H1 (cell line): ENCODE data around the gene WDR44. TPM values are rescaled to one million over a fixed set of nuclear protein-coding genes. Genes with fewer than 3 reads are reported as not detected.

Experiments used
- BRCA1 ChIP-seq: IDR thresholded peaks from 2 replicates; pipeline ENCODE4 v1.6.1; 2012; ENCODE audit warnings: low read depth, low read length, improper control_type of control experiment
- CTBP2 ChIP-seq: IDR thresholded peaks from 2 replicates; pipeline ENCODE4 v1.7.0; 2011; ENCODE audit warnings: borderline replicate concordance, mild to moderate bottlenecking, moderate library complexity, mixed read lengths, low read length; ENCODE audit not compliant: insufficient read depth, insufficient read length
- EZH2 ChIP-seq: fragments of 200-600 bp; sonication (generic); IDR thresholded peaks from 2 replicates; pipeline ENCODE4 v1.7.1; 2012; ENCODE audit warnings: low read depth, mild to moderate bottlenecking, moderate library complexity, low read length, inconsistent platforms; ENCODE audit not compliant: severe bottlenecking
- HDAC6 ChIP-seq: IDR thresholded peaks from one replicate; pipeline ENCODE4 v1.7.1; 2012; ENCODE audit warnings: low read depth, mild to moderate bottlenecking, inconsistent platforms, low read length, moderate library complexity
- JUN ChIP-seq: IDR thresholded peaks from 2 replicates; pipeline ENCODE4 v1.6.1; 2011; ENCODE audit warnings: low read depth, mild to moderate bottlenecking, improper control_type of control experiment, low read length
- KDM1A ChIP-seq: fragments of 200-600, 300-600 bp; sonication (generic); IDR thresholded peaks from 2 replicates; pipeline ENCODE4 v1.7.1; 2016; ENCODE audit warnings: mild to moderate bottlenecking, low read length, borderline replicate concordance
- KDM4A ChIP-seq: IDR thresholded peaks from one replicate; pipeline ENCODE4 v1.7.1; 2012; ENCODE audit warnings: low read depth, mild to moderate bottlenecking, moderate library complexity, low read length, inconsistent platforms; ENCODE audit not compliant: severe bottlenecking
- NANOG ChIP-seq: IDR thresholded peaks from 2 replicates; pipeline ENCODE4 v1.6.1; 2011; ENCODE audit warnings: low read length, low read depth, mild to moderate bottlenecking, inconsistent platforms; ENCODE audit not compliant: insufficient read depth, poor library complexity, severe bottlenecking
- NRF1 ChIP-seq: IDR thresholded peaks from 2 replicates; pipeline ENCODE4 v1.6.1; 2011; ENCODE audit warnings: mild to moderate bottlenecking, low read depth, low read length, improper control_type of control experiment
- POLR2A ChIP-seq, 2 experiments: IDR thresholded peaks; 1 replicate in 1 of 2; 2 replicates in 1 of 2; pipeline ENCODE4 v1.6.1; 2011; ENCODE audit warnings: low read depth in 2 of 2, low read length in 2 of 2, mild to moderate bottlenecking in 2 of 2; ENCODE audit errors: control extremely low read depth in 1 of 2
- POLR2AphosphoS5 ChIP-seq: IDR thresholded peaks from 2 replicates; pipeline ENCODE4 v1.6.1; 2011; ENCODE audit warnings: low read depth, low read length
- RNF2 ChIP-seq: fragments of 200-900, 300-1000 bp; sonication (generic); IDR thresholded peaks from 2 replicates; pipeline ENCODE4 v1.7.1; 2016; ENCODE audit warnings: borderline replicate concordance, low read depth, mild to moderate bottlenecking, antibody characterized with exemption, low read length; ENCODE audit not compliant: poor library complexity, severe bottlenecking; ENCODE audit errors: missing control alignments
- SAP30 ChIP-seq: fragments of 300-600 bp; sonication (generic); IDR thresholded peaks from 2 replicates; pipeline ENCODE4 v1.7.1; 2012; ENCODE audit warnings: low read length, moderate library complexity, mild to moderate bottlenecking, inconsistent platforms; ENCODE audit not compliant: insufficient read depth, insufficient replicate concordance
- SIN3A ChIP-seq, 2 experiments: IDR thresholded peaks in 1 of 2; conservative IDR thresholded peaks in 1 of 2; 2 replicates each; pipeline ENCODE4 v1.6.1; 2011 to 2012; ENCODE audit warnings: low read length in 2 of 2, improper control_type of control experiment in 1 of 2, low read depth in 1 of 2, mild to moderate bottlenecking in 1 of 2
- SRF ChIP-seq: IDR thresholded peaks from 2 replicates; pipeline ENCODE4 v1.6.1; 2011; ENCODE audit warnings: mild to moderate bottlenecking, low read depth, low read length, moderate library complexity
- TAF1 ChIP-seq: IDR thresholded peaks from 2 replicates; pipeline ENCODE4 v1.6.1; 2011; ENCODE audit warnings: mild to moderate bottlenecking, low read depth, low read length
- TBP ChIP-seq: IDR thresholded peaks from 2 replicates; pipeline ENCODE4 v1.6.1; 2011; ENCODE audit warnings: low read depth, low read length, improper control_type of control experiment
- TCF12 ChIP-seq: IDR thresholded peaks from 2 replicates; pipeline ENCODE4 v1.6.1; 2011; ENCODE audit warnings: low read depth, mild to moderate bottlenecking, low read length
- polyA plus RNA-seq, 7 experiments: library from polyadenylated mRNA; depleted of rRNA in 3 of 7; stranded (reverse) in 5 of 7; unstranded in 2 of 7; fragments of >200 nt in 5 of 7; fragments of 200-250 nt in 2 of 7; gene quantifications; 1 replicate in 5 of 7; 2 replicates in 1 of 7; 4 replicates in 1 of 7; pipeline versions ENCODE4 v1.2.1 to v1.2.3, GENCODE V29; 2011 to 2013; ENCODE audit warnings: missing spikeins in 2 of 7, mixed read lengths in 2 of 7
- total RNA-seq: library from RNA; stranded (reverse); fragmentation: NEBNext Ultra II Directional; extraction: Animal tissue kit (Norgen Biotek cat#: 25700); gene quantifications from 2 replicates; pipeline ENCODE4 v1.2.1, GENCODE V29; 2021
- TF ChIP-seq, protein P1 (sequence below): IDR thresholded peaks from 2 replicates; pipeline ENCODE4 v1.6.1; 2011; ENCODE audit warnings: low read length, improper control_type of control experiment
- TF ChIP-seq, protein P2 (sequence below): IDR thresholded peaks from 2 replicates; pipeline ENCODE4 v1.6.1; 2012; ENCODE audit warnings: low read length, inconsistent platforms

Gene WDR44
- total and polyA plus RNA-seq, 2 of the 8 experiments (the other 6 are each of a cell fraction or from before 2014, with no cell fraction given) = 5.1 to 17.2 TPM

DNA sequence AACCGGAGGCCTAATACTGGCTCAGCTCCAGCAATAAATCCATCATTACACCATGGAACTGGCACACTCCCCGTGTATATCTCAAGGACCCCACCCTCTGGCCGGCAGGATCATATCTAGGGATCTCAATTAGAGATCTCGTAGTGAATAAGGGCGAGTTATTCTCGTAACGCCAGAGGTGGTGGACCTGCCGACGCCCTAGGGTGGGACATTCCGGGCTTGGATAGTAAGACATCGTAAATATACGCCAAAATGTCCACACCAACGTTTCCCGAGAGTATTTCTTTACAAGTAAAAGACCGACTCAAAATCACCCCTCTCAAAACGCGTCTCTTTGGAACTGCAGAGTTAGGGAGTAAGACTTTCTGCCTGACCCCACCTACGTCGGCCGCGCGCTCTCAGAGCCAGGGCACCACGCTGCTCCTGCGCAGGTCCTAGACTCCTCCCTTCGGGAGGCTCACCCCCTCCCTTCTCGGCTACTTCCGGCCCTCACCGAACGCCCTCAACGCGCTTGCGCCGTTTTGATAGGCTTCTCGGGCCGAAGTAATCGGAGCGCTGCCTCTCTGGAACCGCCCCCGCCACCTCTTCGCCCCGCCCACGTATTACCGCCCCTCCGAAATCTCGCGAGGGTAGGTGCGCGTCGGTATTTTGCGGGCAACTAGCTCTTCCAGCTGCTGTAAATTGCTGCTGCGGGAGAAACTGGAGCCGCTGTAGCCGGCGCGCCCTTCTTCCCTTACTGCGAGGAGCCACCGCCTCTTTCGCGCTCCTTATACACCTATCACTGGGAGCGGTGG is at the start of gene WDR44 (continued):
- TF ChIP-seq TBP (peak; percentile 54; the same call in 1 of the 2 replicates), SRF (no peak), HDAC6 (no peak), NANOG (no peak), EZH2 (no peak), RNF2 (no peak), TCF12 (no peak), NRF1 (peak; percentile 55), BRCA1 (no peak; the same call in 1 of the 2 replicates), KDM4A (no peak), SIN3A (conservative IDR thresholded peaks at IDR 0.05 in 1 of 2, IDR thresholded peaks at IDR 0.05 in 1 of 2; ENCODE audit: low read depth in 1 of 2, low read length in 2 of 2) (0 out of 4 replicates have a peak, but pooled peaks of 1 of the 2 experiments have one; percentile 46), POLR2A (IDR thresholded peaks at IDR 0.05; ENCODE audit: control extremely low read depth in 1 of 2, low read depth in 2 of 2, low read length in 2 of 2) (peak in 1 of 2 experiments; percentile 63; a peak in 1 of 3 replicates), SAP30 (no peak), JUN (no peak), POLR2AphosphoS5 (peak; percentile 44), KDM1A (no peak), CTBP2 (no peak), TAF1 (peak; percentile 70)
- TF ChIP-seq, protein P1, sequence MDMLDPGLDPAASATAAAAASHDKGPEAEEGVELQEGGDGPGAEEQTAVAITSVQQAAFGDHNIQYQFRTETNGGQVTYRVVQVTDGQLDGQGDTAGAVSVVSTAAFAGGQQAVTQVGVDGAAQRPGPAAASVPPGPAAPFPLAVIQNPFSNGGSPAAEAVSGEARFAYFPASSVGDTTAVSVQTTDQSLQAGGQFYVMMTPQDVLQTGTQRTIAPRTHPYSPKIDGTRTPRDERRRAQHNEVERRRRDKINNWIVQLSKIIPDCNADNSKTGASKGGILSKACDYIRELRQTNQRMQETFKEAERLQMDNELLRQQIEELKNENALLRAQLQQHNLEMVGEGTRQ = no peak
- TF ChIP-seq, protein P2, sequence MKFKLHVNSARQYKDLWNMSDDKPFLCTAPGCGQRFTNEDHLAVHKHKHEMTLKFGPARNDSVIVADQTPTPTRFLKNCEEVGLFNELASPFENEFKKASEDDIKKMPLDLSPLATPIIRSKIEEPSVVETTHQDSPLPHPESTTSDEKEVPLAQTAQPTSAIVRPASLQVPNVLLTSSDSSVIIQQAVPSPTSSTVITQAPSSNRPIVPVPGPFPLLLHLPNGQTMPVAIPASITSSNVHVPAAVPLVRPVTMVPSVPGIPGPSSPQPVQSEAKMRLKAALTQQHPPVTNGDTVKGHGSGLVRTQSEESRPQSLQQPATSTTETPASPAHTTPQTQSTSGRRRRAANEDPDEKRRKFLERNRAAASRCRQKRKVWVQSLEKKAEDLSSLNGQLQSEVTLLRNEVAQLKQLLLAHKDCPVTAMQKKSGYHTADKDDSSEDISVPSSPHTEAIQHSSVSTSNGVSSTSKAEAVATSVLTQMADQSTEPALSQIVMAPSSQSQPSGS = no peak
